22Rv1 (cell line): ENCODE measurements around the gene NSD1.

ENCODE experiments used
- CTCF ChIP-seq: fragments of 450-650 bp; IDR thresholded peaks from 2 replicates; pipeline ENCODE4 v1.5.1; 2017; ENCODE audit warnings: mild to moderate bottlenecking
- ZFX ChIP-seq: fragments of 450-650 bp; IDR thresholded peaks from 2 replicates; pipeline ENCODE4 v1.6.1; 2017; ENCODE audit warnings: antibody characterized with exemption, borderline replicate concordance

DNA sequence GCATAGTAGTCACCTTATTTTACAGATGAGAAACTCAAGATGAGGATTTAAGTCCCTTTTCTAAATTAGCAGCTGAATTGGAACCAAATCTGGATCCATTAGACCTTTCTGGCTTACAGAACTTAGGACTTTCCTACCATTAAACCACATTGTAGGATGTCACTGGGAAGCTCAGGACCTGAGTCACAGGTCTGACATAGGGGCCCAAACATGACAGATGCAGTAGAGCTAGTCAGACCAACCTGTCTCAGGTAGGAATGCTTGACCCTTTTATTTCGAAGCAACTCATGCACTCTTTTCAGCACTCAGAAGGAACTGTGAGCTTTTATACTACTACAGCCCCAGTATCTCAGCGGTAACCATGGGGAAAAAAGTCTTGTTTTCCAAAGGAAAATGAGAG, 167.4 kb downstream of the NSD1 start:
- TF ChIP-seq CTCF, result no peak
- TF ChIP-seq ZFX, result no peak
